DND-41 (cell line): Measurements from ENCODE around the gene ACAN.

Experiments
- ATAC-seq: fragments of 200-7000 bp; cut with Tn5 transposase; 3 replicates; pipeline ENCODE4 v1.9.1; 2021; ENCODE audit warnings: low read depth; ENCODE audit not compliant: insufficient read depth
- DNase-seq: peaks from one replicate; pipeline ENCODE4 v3.0.0-alpha.2; 2020
- H2AFZ ChIP-seq: 2 replicates; pipeline ENCODE4 v1.6.0; 2012; ENCODE audit warnings: low read depth, low read length
- H3K27ac ChIP-seq: 2 replicates; pipeline ENCODE4 v1.5.1; 2012; ENCODE audit warnings: low read length, inconsistent platforms
- H3K27me3 ChIP-seq: fragments of 200-600 bp; sonication (generic); 2 replicates; pipeline ENCODE4 v1.6.0; 2012; ENCODE audit warnings: low read length, mild to moderate bottlenecking, inconsistent platforms; ENCODE audit not compliant: insufficient read depth, poor library complexity
- H3K36me3 ChIP-seq: 2 replicates; pipeline ENCODE4 v1.5.1; 2012; ENCODE audit warnings: low read length, inconsistent platforms; ENCODE audit not compliant: insufficient read depth
- H3K4me1 ChIP-seq: 2 replicates; pipeline ENCODE4 v1.5.1; 2012; ENCODE audit warnings: mild to moderate bottlenecking, low read length; ENCODE audit not compliant: insufficient read depth
- H3K4me2 ChIP-seq: 2 replicates; pipeline ENCODE4 v1.6.0; 2012; ENCODE audit warnings: mild to moderate bottlenecking, moderate library complexity, low read length, inconsistent platforms; ENCODE audit not compliant: insufficient read depth
- H3K4me3 ChIP-seq, 2 experiments: fragments of 200-600 bp in 1 of 2; shearing (Covaris generic) in 1 of 2; 2 replicates each; pipeline ENCODE4 v1.5.1; 2012 to 2016; ENCODE audit warnings: inconsistent platforms in 2 of 2, low read length in 2 of 2, mild to moderate bottlenecking in 2 of 2, low read depth in 1 of 2, moderate library complexity in 1 of 2
- H3K79me2 ChIP-seq: 2 replicates; pipeline ENCODE4 v1.6.0; 2012; ENCODE audit warnings: low read length, inconsistent platforms; ENCODE audit not compliant: insufficient read depth
- H3K9ac ChIP-seq: 2 replicates; pipeline ENCODE4 v1.6.0; 2012; ENCODE audit warnings: low read depth, mild to moderate bottlenecking, inconsistent platforms, low read length, moderate library complexity
- H3K9me3 ChIP-seq: 2 replicates; pipeline ENCODE4 v1.5.1; 2012; ENCODE audit warnings: low read length, moderate library complexity, mild to moderate bottlenecking, inconsistent platforms; ENCODE audit not compliant: insufficient read depth, severe bottlenecking
- H4K20me1 ChIP-seq: 2 replicates; pipeline ENCODE4 v1.6.0; 2012; ENCODE audit warnings: low read length; ENCODE audit not compliant: insufficient read depth
- EZH2 ChIP-seq: IDR thresholded peaks from 3 replicates; pipeline ENCODE4 v1.6.1; 2012; ENCODE audit warnings: borderline replicate concordance, low read depth, mild to moderate bottlenecking, moderate library complexity, low read length, inconsistent platforms; ENCODE audit not compliant: severe bottlenecking
- TF ChIP-seq, protein P1 (sequence below): IDR thresholded peaks from 2 replicates; pipeline ENCODE4 v1.5.1; 2012; ENCODE audit warnings: borderline replicate concordance, low read length, moderate library complexity, mild to moderate bottlenecking; ENCODE audit not compliant: poor library complexity, severe bottlenecking; ENCODE audit errors: extremely low read depth

Gene ACAN

GRCh38 chr15:88841236-88841635, 38.0 kb downstream of the ACAN start:
- TF ChIP-seq, protein P1, sequence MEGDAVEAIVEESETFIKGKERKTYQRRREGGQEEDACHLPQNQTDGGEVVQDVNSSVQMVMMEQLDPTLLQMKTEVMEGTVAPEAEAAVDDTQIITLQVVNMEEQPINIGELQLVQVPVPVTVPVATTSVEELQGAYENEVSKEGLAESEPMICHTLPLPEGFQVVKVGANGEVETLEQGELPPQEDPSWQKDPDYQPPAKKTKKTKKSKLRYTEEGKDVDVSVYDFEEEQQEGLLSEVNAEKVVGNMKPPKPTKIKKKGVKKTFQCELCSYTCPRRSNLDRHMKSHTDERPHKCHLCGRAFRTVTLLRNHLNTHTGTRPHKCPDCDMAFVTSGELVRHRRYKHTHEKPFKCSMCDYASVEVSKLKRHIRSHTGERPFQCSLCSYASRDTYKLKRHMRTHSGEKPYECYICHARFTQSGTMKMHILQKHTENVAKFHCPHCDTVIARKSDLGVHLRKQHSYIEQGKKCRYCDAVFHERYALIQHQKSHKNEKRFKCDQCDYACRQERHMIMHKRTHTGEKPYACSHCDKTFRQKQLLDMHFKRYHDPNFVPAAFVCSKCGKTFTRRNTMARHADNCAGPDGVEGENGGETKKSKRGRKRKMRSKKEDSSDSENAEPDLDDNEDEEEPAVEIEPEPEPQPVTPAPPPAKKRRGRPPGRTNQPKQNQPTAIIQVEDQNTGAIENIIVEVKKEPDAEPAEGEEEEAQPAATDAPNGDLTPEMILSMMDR: no peak
- no peak for TF ChIP-seq EZH2
- no peaks in the 10 kb centered on the region for H3K36me3 ChIP-seq
- DNase-seq: no peak
- H3K27me3 ChIP-seq: no peaks in the 10 kb centered on the region
- H3K9ac ChIP-seq: no peak overlapping the region
- H3K9me3 ChIP-seq: no peaks in the 10 kb centered on the region
- no peaks in the 10 kb centered on the region for H3K4me1 ChIP-seq
- no peak for ATAC-seq
- no peak overlapping the region for H3K27ac ChIP-seq
- no peaks in the 10 kb centered on the region for H3K79me2 ChIP-seq
- no peak overlapping the region for H3K4me2 ChIP-seq
- H2AFZ ChIP-seq: no peak overlapping the region
- no peaks in the 10 kb centered on the region for H4K20me1 ChIP-seq
- no peak overlapping the region for H3K4me3 ChIP-seq

- H2AFZ ChIP-seq: no peak overlapping the region
- no peak overlapping the region for H3K9ac ChIP-seq
- DNase-seq: no peak
- no peak overlapping the region for H3K4me2 ChIP-seq
- H3K9me3 ChIP-seq: no peaks in the 10 kb centered on the region
- H3K27ac ChIP-seq: no peak overlapping the region
- no peak for ATAC-seq
- H3K36me3 ChIP-seq: no peaks in the 10 kb centered on the region
- no peaks in the 10 kb centered on the region for H3K4me1 ChIP-seq
- H3K79me2 ChIP-seq: no peaks in the 10 kb centered on the region
- no peaks in the 10 kb centered on the region for H3K27me3 ChIP-seq
- no peak for TF ChIP-seq EZH2
- TF ChIP-seq, protein P1: no peak
- H3K4me3 ChIP-seq: no peak overlapping the region
- H4K20me1 ChIP-seq: no peaks in the 10 kb centered on the region
These were observed 38.9 kb downstream of the ACAN start for GRCh38 chr15:88842156-88842555.

- H3K27ac ChIP-seq: no peak overlapping the region
- H3K9ac ChIP-seq: no peak overlapping the region
- H3K79me2 ChIP-seq: no peaks in the 10 kb centered on the region
- DNase-seq (no peak), ATAC-seq (no peak)
- no peak for TF ChIP-seq EZH2
- TF ChIP-seq, protein P1: no peak
- H3K4me1 ChIP-seq: no peaks in the 10 kb centered on the region
- H3K27me3 ChIP-seq: no peaks in the 10 kb centered on the region
- H3K4me3 ChIP-seq: no peak overlapping the region
- H3K9me3 ChIP-seq: no peaks in the 10 kb centered on the region
- no peak overlapping the region for H2AFZ ChIP-seq
- H3K4me2 ChIP-seq: no peak overlapping the region
- H3K36me3 ChIP-seq: no peaks in the 10 kb centered on the region
- H4K20me1 ChIP-seq: no peaks in the 10 kb centered on the region
These were observed 40.1 kb downstream of the ACAN start for GRCh38 chr15:88843334-88843733.
